K562 (cell line): ENCODE data around the gene SSBP2.

Experiments
- ESRRA ChIP-seq: fragments of 450-650 bp; IDR thresholded peaks from 2 replicates; pipeline ENCODE4 v1.6.1; 2014; ENCODE audit warnings: low read depth, mild to moderate bottlenecking, moderate library complexity, borderline replicate concordance
- MAFK ChIP-seq: IDR thresholded peaks from 2 replicates; pipeline ENCODE4 v1.6.1; 2011; ENCODE audit warnings: low read length, improper control_type of control experiment
- RAD21 ChIP-seq, 2 experiments: fragments of 250-450 bp in 1 of 2; fragments of 450-650 bp in 1 of 2; sonication (Bioruptor Pico) in 1 of 2; formaldehyde crosslinking in 1 of 2; IDR thresholded peaks in 1 of 2; conservative IDR thresholded peaks in 1 of 2; 2 replicates each; pipeline versions ENCODE4 v1.4.0 to v1.8.0; 2020 to 2022; ENCODE audit warnings: mild to moderate bottlenecking in 2 of 2, moderate library complexity in 1 of 2
- ZBTB1 ChIP-seq: sonication (generic); formaldehyde crosslinking; IDR thresholded peaks from 2 replicates; pipeline ENCODE4 v1.8.1; 2023; ENCODE audit warnings: missing genetic modification reagents, low read depth, mild to moderate bottlenecking, borderline replicate concordance
- ZC3H11A ChIP-seq: IDR thresholded peaks from 2 replicates; pipeline ENCODE4 v1.6.1; 2012; ENCODE audit warnings: low read depth, low read length, improper control_type of control experiment
- ZNF695 ChIP-seq: fragments of 450-650 bp; formaldehyde crosslinking; IDR thresholded peaks from 2 replicates; pipeline ENCODE4 v1.4.0; 2020; ENCODE audit warnings: mild to moderate bottlenecking, moderate library complexity
- TF ChIP-seq, protein P1 (sequence below), 2 experiments: fragments of 450-650 bp; formaldehyde crosslinking in 1 of 2; IDR thresholded peaks; 2 replicates each; pipeline versions ENCODE4 v1.4.0 to v1.6.1; 2014 to 2020; ENCODE audit warnings: mild to moderate bottlenecking in 2 of 2, borderline replicate concordance in 1 of 2, low read depth in 1 of 2

DNA sequence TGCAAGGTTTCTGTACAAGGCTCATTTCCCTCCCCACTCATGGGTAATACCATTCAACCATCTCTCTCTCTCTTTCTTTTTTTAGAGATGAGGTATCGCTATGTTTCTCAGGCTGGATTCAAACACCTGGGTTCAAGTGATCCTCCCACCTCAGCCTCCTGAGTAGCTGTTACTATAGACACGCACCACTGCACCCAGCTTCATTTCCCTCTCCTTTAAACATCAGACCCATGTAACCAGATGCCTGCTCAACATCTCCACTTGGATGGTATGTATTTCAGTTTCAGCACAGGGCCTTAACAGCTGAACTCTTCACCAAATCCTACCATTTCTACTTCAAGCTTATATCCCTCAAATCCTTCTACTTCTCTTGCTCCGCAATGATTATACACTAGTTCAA, 117.4 kb downstream of the SSBP2 start:
- TF ChIP-seq ZC3H11A (no peak), ZNF695 (CRISPR knock-in tag) (no peak), RAD21 (CRISPR knock-in tag; conservative IDR thresholded peaks at IDR 0.05 in 1 of 2, IDR thresholded peaks at IDR 0.05 in 1 of 2) (no peak), ESRRA (no peak), MAFK (no peak), ZBTB1 (CRISPR knock-in tag) (no peak)
- TF ChIP-seq, protein P1, sequence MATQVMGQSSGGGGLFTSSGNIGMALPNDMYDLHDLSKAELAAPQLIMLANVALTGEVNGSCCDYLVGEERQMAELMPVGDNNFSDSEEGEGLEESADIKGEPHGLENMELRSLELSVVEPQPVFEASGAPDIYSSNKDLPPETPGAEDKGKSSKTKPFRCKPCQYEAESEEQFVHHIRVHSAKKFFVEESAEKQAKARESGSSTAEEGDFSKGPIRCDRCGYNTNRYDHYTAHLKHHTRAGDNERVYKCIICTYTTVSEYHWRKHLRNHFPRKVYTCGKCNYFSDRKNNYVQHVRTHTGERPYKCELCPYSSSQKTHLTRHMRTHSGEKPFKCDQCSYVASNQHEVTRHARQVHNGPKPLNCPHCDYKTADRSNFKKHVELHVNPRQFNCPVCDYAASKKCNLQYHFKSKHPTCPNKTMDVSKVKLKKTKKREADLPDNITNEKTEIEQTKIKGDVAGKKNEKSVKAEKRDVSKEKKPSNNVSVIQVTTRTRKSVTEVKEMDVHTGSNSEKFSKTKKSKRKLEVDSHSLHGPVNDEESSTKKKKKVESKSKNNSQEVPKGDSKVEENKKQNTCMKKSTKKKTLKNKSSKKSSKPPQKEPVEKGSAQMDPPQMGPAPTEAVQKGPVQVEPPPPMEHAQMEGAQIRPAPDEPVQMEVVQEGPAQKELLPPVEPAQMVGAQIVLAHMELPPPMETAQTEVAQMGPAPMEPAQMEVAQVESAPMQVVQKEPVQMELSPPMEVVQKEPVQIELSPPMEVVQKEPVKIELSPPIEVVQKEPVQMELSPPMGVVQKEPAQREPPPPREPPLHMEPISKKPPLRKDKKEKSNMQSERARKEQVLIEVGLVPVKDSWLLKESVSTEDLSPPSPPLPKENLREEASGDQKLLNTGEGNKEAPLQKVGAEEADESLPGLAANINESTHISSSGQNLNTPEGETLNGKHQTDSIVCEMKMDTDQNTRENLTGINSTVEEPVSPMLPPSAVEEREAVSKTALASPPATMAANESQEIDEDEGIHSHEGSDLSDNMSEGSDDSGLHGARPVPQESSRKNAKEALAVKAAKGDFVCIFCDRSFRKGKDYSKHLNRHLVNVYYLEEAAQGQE (IDR thresholded peaks at IDR 0.05; ENCODE audit: borderline replicate concordance): no peak
- TF ChIP-seq, protein P1 (CRISPR knock-in tag; IDR thresholded peaks at IDR 0.05; ENCODE audit: low read depth): no peak
